Adrenal gland (tissue), 5 donors: ENCODE data around the gene SLC22A2.

Experiments
- CTCF ChIP-seq, 6 experiments: fragments of 450-650 bp in 4 of 6; fragments of 200-600 bp in 2 of 6; sonication (generic) in 1 of 6; IDR thresholded peaks; 1 replicate in 5 of 6; 2 replicates in 1 of 6; pipeline versions ENCODE4 v1.5.1 to v1.8.0; 2016 to 2021; ENCODE audit warnings: antibody characterized with exemption in 6 of 6, mild to moderate bottlenecking in 2 of 6, moderate library complexity in 1 of 6
- POLR2A ChIP-seq, 2 donors: fragments of 450-650 bp; IDR thresholded peaks; one replicate each; pipeline ENCODE4 v1.6.1; 2017; ENCODE audit warnings: antibody characterized with exemption in 2 of 2, mild to moderate bottlenecking in 2 of 2, moderate library complexity in 1 of 2
- donor health status: DM: no; HTN: no; CAD: no.

- no peak for TF ChIP-seq POLR2A (IDR thresholded peaks at IDR 0.05)
- no peak for TF ChIP-seq CTCF (IDR thresholded peaks at IDR 0.05)
These were observed 33.9 kb downstream of the SLC22A2 start for GRCh38 chr6:160224639-160225237.
